Measurements from ENCODE around the gene NFIX.

NFIX gene

DNA sequence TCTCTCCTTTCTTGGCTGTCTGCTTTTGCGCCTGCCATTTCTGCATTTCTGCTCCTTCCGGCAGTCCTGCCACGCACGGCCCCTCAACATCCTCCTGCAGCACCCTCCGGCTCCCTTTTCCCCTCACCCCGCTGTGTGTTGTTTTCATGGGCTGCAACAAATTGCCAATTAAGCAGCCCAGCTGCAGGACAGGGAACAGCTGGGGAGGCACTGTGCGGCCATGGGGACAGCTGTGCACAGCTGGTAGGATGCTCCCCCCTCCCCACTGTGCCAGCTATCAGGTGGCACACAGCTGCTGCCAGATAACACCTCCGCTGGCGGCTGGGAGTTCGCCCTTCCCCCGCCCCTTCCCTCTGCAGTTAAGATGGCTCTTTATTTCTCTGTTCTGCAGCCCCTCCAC is 82.0 kb downstream of the NFIX start:
- H3K36me3 ChIP-seq (ENCODE audit: control insufficient read depth, insufficient read depth, low read length): peaks cover 20% of the 10 kb centered on the region
- H3K9me3 ChIP-seq (ENCODE audit: control insufficient read depth, low read length): no peaks in the 10 kb centered on the region
- no peak overlapping the region for H3K4me3 ChIP-seq (ENCODE audit: low read length)
- no peaks in the 10 kb centered on the region for H3K27me3 ChIP-seq (ENCODE audit: control insufficient read depth, insufficient read depth, low read length)
- H3K9ac ChIP-seq (ENCODE audit: low read length): no peak overlapping the region
- peaks cover 54% of the 10 kb centered on the region for H3K4me1 ChIP-seq (ENCODE audit: control insufficient read depth, insufficient read depth, low read length)

DNA sequence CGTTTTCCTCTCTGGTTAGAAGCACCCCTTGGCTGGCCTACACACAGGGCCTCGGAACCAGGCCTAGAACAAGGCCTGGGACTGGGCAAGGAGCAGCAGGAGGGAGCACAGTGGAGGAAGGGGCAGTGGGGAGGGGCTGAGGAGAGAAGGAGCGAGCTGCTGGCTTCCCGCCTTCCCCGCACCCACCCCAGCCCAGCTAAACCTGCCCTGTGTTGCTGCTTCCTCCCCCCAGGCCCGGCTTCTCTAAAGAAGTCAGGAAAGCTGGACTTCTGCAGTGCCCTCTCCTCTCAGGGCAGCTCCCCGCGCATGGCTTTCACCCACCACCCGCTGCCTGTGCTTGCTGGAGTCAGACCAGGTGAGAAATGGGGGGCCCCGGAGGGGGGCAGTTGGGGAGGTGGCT is 83.1 kb downstream of the NFIX start:
- peak overlapping the region; percentile 47 for H3K9ac ChIP-seq (ENCODE audit: low read length)
- peaks cover 65% of the 10 kb centered on the region for H3K4me1 ChIP-seq (ENCODE audit: control insufficient read depth, insufficient read depth, low read length)
- no peak overlapping the region for H3K4me3 ChIP-seq (ENCODE audit: low read length)
- H3K27me3 ChIP-seq (ENCODE audit: control insufficient read depth, insufficient read depth, low read length): no peaks in the 10 kb centered on the region
- H3K36me3 ChIP-seq (ENCODE audit: control insufficient read depth, insufficient read depth, low read length): peaks cover 13% of the 10 kb centered on the region
- H3K9me3 ChIP-seq (ENCODE audit: control insufficient read depth, low read length): no peaks in the 10 kb centered on the region

DNA sequence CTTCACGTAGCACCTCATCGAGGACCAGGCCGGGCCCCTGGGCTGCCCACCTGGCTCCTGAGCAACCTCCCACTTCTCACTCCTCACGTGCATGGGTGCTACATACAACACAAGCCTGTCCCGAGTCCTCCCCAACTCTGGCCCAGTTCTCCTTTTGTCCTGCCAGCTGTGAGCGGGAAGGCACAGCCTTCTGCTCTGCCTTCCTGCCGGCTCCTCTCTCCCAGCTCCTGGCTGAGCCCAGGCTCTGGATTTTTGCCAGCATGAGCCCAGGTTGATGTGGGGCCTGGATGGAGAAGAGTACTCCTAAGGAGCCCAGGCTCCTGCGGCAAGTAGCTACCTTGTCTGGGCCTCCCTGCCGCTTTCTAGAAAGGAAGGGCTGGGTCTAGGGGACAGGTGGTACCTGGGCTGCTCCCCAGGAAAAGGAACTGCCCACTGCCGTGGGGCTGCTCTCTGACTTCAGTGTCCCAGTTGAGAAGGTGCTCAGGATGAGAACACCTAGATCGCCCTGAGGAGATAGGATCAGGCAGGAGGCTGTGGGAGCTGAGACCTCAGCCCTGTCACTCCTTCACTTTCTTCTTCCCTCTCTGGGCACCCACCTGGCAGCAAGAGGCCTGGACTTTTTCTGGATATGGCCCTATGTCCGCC is 83.7 kb downstream of the NFIX start:
- Histone ChIP-seq H3K4me1 (ENCODE audit: control insufficient read depth, insufficient read depth, low read length) (peaks cover 62% of the 10 kb centered on the region), H3K36me3 (ENCODE audit: control insufficient read depth, insufficient read depth, low read length) (peaks cover 7% of the 10 kb centered on the region), H3K27me3 (ENCODE audit: control insufficient read depth, insufficient read depth, low read length) (no peaks in the 10 kb centered on the region), H3K9ac (ENCODE audit: low read length) (peak overlapping the region; percentile 47), H3K9me3 (ENCODE audit: control insufficient read depth, low read length) (no peaks in the 10 kb centered on the region), H3K4me3 (ENCODE audit: low read length) (no peak overlapping the region)

DNA sequence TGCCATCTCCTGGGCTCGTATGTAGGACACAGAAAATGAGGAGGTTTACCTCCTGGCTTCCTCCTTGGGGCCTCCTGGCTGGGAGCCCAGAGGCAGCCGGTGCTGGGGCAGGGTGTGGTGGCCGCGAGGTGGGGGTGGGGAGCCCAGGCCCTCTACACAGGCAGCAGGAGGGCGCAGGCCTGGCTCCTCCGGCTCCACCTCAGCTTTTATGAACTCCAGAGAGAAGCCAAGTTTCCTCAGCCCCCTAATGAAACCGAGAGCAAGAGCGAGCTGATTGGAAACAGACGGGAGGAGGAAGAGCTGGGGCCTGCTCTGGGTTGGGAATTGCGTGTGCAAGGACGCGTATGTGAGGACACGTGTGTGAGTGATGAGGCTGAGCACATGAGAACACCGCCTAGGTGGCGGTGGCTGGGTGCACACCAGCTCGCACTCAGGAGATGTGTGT is 84.3 kb downstream of the NFIX start:
- Histone ChIP-seq H3K4me3 (ENCODE audit: low read length) (no peak overlapping the region), H3K9ac (ENCODE audit: low read length) (peak overlapping the region; percentile 44), H3K9me3 (ENCODE audit: control insufficient read depth, low read length) (no peaks in the 10 kb centered on the region), H3K27me3 (ENCODE audit: control insufficient read depth, insufficient read depth, low read length) (no peaks in the 10 kb centered on the region), H3K4me1 (ENCODE audit: control insufficient read depth, insufficient read depth, low read length) (peaks cover 59% of the 10 kb centered on the region), H3K36me3 (ENCODE audit: control insufficient read depth, insufficient read depth, low read length) (peaks cover 3% of the 10 kb centered on the region)

DNA sequence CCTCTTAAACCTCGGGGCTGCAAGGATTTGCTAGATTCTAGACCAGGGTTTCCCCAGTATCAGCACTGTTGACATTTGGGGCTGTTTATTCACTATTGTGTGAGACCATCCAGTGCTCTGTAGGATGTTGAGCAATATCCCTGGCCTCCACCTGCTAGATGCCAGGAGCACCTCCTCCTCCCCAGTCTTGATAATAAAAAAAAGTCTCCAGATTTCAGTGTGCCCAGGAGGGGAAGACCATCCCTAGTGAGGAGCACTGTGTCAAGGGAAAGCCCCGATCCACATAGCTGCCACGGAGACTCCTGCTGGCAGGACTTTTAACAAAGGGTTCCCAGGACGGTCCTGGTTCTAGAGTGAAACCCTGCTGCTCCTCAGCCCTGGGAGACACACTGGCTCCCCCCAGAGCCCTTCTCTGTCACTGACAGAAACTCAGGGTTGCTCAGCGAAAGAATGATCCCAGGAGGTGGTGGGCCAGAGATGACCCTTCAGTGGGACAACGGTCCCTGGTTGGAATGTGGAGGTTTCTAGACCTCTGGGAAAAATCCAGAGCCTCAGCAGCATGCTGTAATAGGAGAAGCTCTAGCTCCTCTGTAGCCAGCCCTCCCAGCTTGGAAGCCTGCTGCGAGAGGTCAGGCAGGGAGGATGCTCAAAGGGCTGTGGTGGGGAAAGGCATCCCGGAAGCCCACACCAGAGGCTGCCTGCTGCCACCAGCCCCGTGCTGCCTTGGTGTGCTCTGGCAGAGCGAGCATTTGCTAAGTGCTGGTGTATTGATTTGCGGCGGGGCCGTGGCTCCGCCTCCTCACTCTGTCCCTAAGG is 87.1 kb downstream of the NFIX start:
- no peak overlapping the region for H3K4me3 ChIP-seq (ENCODE audit: low read length)
- peak overlapping the region; percentile 38 for H3K9ac ChIP-seq (ENCODE audit: low read length)
- peaks cover 53% of the 10 kb centered on the region for H3K4me1 ChIP-seq (ENCODE audit: control insufficient read depth, insufficient read depth, low read length)
- H3K9me3 ChIP-seq (ENCODE audit: control insufficient read depth, low read length): no peaks in the 10 kb centered on the region
- H3K36me3 ChIP-seq (ENCODE audit: control insufficient read depth, insufficient read depth, low read length): peaks cover 3% of the 10 kb centered on the region
- H3K27me3 ChIP-seq (ENCODE audit: control insufficient read depth, insufficient read depth, low read length): no peaks in the 10 kb centered on the region

DNA sequence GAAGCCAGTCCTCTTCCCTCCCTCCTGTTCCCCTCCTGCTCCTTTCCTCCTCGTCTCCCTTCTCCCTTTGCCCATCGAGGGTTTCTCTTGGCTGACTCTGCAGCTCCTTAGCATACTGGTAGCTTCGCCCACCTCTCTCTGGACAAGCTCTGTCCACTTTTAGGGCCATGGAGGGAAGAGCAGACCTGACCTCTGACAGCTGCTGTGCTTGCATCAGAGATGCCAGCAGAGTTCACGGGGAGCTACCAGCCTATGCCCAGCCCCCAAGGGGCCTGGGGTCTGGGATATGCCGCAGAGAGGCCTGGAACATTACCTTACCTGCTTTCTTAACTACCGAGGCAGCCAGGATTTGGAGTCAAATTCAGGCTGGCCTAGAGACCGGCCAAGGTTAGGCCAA is 87.7 kb downstream of the NFIX start:
- H3K27me3 ChIP-seq (ENCODE audit: control insufficient read depth, insufficient read depth, low read length): no peaks in the 10 kb centered on the region
- H3K9ac ChIP-seq (ENCODE audit: low read length): peak overlapping the region; percentile 38
- no peak overlapping the region for H3K4me3 ChIP-seq (ENCODE audit: low read length)
- H3K36me3 ChIP-seq (ENCODE audit: control insufficient read depth, insufficient read depth, low read length): peaks cover 3% of the 10 kb centered on the region
- H3K9me3 ChIP-seq (ENCODE audit: control insufficient read depth, low read length): no peaks in the 10 kb centered on the region
- H3K4me1 ChIP-seq (ENCODE audit: control insufficient read depth, insufficient read depth, low read length): peaks cover 47% of the 10 kb centered on the region

DNA sequence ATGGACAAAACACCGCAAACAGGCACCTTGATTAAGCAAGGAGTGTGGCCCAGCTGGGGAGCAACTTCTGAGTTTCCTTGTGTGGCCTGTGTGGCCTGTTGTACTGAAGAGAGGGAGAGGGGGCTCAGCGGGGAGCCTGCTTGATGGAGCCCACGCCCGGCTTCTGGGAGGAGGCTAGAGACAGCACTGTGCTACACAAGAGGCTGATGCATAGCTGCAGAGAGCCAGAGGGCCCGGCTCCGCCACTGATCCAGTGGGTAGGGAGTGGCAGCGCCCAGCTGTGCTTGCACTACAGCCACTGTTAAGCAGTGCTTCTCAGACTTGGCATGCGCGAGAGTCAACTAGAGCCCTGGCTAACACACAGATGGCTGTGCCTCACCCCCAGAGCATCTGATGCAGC is 88.4 kb downstream of the NFIX start:
- Histone ChIP-seq H3K36me3 (ENCODE audit: control insufficient read depth, insufficient read depth, low read length) (peaks cover 3% of the 10 kb centered on the region), H3K27me3 (ENCODE audit: control insufficient read depth, insufficient read depth, low read length) (no peaks in the 10 kb centered on the region), H3K4me3 (ENCODE audit: low read length) (no peak overlapping the region), H3K4me1 (ENCODE audit: control insufficient read depth, insufficient read depth, low read length) (peaks cover 41% of the 10 kb centered on the region), H3K9me3 (ENCODE audit: control insufficient read depth, low read length) (no peaks in the 10 kb centered on the region), H3K9ac (ENCODE audit: low read length) (no peak overlapping the region)

DNA sequence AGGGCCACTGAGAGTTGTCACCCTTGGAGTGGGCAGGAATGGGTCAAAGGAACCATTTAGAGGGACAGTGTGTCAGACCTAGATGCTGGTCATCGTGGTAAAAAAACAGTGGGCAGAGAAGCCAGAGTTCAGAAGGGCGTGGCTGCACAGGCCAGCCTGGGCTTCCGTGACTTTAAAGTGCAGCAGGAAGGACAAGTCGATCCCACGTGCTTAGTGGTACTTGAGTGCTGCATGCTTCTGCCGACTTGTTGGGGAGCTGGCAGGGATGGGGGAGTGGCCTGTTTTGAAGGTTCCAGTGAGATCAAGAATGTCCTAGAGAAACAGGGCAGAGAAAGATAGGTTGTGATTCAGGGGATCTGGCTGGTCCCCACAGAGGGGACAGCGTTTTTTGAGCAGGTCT is 90.4 kb downstream of the NFIX start:
- H3K9me3 ChIP-seq (ENCODE audit: control insufficient read depth, low read length): no peaks in the 10 kb centered on the region
- H3K4me3 ChIP-seq (ENCODE audit: low read length): no peak overlapping the region
- no peaks in the 10 kb centered on the region for H3K27me3 ChIP-seq (ENCODE audit: control insufficient read depth, insufficient read depth, low read length)
- H3K4me1 ChIP-seq (ENCODE audit: control insufficient read depth, insufficient read depth, low read length): peaks cover 27% of the 10 kb centered on the region
- H3K9ac ChIP-seq (ENCODE audit: low read length): no peak overlapping the region
- H3K36me3 ChIP-seq (ENCODE audit: control insufficient read depth, insufficient read depth, low read length): no peaks in the 10 kb centered on the region

DNA sequence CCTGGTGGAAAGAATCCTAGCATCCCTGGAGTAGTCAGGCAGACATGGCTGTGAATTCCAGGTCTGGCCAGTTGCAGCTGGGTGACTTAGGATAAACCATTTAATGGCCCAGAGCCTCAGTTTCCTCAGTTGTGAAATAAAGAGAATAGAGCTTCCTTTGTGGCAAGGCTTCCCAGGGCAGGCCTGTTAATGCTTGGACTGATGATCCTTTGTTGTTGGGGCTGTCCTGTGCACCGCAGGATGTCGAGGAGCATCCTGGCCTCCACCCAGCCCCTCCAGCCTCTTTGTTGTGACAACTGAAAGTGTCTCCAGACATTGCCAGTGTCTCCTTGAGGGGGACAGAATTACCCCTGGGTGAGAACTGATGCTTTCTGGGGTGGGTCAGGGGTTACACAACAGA is 91.1 kb downstream of the NFIX start:
- Histone ChIP-seq H3K36me3 (ENCODE audit: control insufficient read depth, insufficient read depth, low read length) (no peaks in the 10 kb centered on the region), H3K9ac (ENCODE audit: low read length) (no peak overlapping the region), H3K4me1 (ENCODE audit: control insufficient read depth, insufficient read depth, low read length) (peaks cover 27% of the 10 kb centered on the region)

DNA sequence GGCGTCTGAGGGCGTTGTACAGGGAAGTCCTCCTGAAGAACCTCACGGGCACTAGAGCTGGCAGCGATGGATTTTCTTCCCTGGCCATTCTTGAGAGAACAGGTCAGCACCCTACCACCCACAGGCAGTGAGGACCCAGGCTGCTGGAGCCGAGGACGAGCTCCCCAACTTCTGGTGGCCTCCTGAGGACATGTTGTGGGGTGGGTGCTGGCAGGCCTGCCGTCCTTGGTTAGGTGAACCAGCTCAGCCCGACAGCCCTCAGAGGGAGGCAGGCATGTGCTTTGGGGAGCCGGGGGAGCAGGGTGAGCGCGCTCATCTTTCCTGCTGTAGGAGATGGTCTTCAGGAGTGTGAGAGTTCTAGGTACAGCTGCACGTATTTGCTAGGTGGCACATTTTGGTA is 92.0 kb downstream of the NFIX start:
- no peaks in the 10 kb centered on the region for H3K36me3 ChIP-seq (ENCODE audit: control insufficient read depth, insufficient read depth, low read length)
- no peak overlapping the region for H3K9ac ChIP-seq (ENCODE audit: low read length)

More for the DNA sequence above, 91.1 kb downstream of the NFIX start:
- H3K9me3 ChIP-seq (ENCODE audit: control insufficient read depth, low read length): no peaks in the 10 kb centered on the region
- no peaks in the 10 kb centered on the region for H3K27me3 ChIP-seq (ENCODE audit: control insufficient read depth, insufficient read depth, low read length)
- H3K4me3 ChIP-seq (ENCODE audit: low read length): no peak overlapping the region

DNA sequence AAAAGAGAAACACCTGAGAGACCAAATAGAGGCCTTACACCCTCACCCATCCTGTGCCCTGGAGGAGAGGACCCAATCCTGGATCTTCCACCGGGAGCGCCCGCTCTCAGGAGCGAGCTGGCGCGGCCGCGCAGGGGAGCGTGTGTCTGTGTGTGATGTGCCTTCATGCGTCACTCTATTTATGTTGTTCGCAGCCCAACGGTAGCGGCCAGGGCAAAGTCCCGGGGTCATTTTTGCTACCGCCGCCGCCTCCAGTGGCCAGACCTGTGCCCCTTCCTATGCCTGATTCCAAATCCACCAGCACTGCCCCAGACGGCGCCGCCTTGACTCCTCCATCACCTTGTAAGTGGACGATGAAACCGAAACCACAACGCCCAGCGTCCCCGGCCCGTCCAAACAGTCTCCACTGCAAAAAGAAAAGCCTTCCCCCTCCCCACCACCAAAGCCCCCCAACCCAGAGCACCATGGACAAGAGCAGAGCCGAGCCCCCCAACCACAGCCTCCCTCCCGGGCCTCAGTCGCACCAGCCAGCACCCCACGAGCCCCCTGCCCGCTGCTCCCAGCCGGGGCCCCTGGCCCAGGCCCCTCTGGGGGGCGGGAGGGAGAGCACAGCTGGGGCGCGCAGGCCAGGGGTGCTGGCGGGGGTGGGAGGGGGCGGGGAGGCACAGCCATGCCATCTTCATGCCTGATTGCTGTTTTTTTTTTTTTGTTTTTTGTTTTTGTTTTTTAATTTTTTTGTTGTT is 92.7 kb downstream of the NFIX start:
- peaks cover 16% of the 10 kb centered on the region for H3K4me1 ChIP-seq (ENCODE audit: control insufficient read depth, insufficient read depth, low read length)
- H3K9me3 ChIP-seq (ENCODE audit: control insufficient read depth, low read length): no peaks in the 10 kb centered on the region
- H3K27me3 ChIP-seq (ENCODE audit: control insufficient read depth, insufficient read depth, low read length): no peaks in the 10 kb centered on the region
- no peak overlapping the region for H3K9ac ChIP-seq (ENCODE audit: low read length)
- H3K36me3 ChIP-seq (ENCODE audit: control insufficient read depth, insufficient read depth, low read length): no peaks in the 10 kb centered on the region
- H3K4me3 ChIP-seq (ENCODE audit: low read length): no peak overlapping the region

More for the DNA sequence above, 92.0 kb downstream of the NFIX start:
- Histone ChIP-seq H3K9me3 (ENCODE audit: control insufficient read depth, low read length) (no peaks in the 10 kb centered on the region), H3K4me3 (ENCODE audit: low read length) (no peak overlapping the region), H3K4me1 (ENCODE audit: control insufficient read depth, insufficient read depth, low read length) (peaks cover 18% of the 10 kb centered on the region), H3K27me3 (ENCODE audit: control insufficient read depth, insufficient read depth, low read length) (no peaks in the 10 kb centered on the region)
